NCI-H2029 (cell line): ENCODE results near the gene INHA.

Experiments
- DNase-seq: peaks from one replicate; lab custom pipeline; 2025; lab: John Stamatoyannopoulos, UW

INHA gene

GRCh38 chr2:219612577-219613286 lies 40.6 kb downstream of the INHA start:
- DNase-seq = peak; percentile 3

DNA sequence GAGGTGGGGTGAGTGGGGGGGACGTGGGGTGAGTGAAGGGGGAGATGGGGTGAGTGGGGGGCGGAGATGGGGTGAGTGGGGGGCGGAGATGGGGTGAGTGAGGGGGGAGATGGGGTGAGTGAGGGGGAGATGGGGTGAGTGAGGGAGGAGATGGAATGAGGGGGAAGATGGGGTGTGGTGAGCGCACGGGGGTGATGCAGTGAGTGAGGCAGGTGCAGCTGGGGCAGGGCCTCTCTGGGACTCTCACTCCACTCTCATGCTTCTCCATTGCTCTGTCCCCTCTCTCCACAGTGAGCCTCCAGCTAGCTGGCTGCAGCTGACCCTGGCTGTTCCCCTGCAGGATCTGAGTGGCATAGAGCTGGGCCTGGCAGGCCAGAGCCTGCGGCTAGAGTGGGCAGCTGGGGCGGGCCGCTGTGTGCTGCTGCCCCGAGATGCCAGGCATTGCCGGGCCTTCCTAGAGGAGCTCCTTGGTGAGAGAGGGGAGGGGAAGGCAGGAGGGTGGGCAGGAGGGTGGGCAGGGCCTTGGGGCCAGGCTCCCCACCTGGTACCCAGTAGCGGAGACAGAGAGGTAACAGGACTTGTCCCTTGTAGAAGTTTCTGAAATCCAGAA lies 41.5 kb downstream of the INHA start:
- DNase-seq = no peak

DNA sequence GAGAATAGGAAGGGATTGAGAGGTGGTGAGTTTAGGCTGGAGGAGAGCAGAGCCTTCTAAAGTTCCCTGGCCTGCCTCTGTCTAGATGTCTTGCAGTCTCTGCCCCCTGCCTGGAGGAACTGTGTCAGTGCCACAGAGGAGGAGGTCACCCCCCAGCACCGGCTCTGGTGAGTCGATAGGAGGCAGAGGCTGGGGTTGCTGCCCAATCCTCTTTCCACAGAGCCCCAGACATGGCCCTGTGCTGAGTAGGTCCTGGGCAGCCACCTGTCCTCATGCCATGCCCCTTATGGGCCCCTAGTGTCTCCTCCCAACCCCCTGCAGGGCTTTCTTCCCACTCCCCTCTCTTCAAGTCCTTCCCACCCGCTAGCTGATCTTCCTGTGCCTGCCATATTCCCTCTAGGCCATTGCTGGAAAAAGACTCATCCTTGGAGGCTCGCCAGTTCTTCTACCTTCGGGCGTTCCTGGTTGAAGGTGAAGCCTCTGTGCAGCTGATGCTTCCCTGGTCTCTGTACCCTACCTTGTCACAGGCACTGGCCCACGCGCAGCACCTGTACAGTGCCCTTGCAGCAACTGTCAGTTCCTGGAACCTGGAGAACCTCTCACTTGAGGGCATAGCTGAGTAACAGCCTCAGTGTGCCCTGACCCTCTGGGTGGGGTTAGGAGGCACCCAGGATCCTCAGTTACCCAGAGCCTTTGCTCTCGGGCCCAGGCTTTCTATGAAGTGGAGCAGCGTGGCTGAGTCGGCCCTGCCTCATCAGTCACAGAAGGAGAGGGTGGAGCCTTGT lies 42.2 kb downstream of the INHA start:
- no peak for DNase-seq

DNA sequence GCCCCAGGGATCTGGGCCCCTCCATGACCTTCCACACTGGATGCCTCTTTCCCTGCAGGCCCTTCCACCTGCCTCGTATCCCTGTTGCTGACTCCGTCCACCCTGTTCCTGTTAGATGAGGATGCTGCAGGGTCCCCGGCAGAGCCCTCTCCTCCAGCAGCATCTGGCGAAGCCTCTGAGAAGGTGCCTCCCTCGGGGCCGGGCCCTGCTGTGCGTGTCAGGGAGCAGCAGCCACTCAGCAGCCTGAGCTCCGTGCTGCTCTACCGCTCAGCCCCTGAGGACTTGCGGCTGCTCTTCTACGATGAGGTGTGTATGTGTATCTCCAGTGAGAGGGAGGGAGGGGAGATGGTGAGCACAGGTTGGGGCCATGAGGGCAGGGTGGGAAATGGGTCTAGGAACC lies 42.9 kb downstream of the INHA start:
- no peak for DNase-seq

DNA sequence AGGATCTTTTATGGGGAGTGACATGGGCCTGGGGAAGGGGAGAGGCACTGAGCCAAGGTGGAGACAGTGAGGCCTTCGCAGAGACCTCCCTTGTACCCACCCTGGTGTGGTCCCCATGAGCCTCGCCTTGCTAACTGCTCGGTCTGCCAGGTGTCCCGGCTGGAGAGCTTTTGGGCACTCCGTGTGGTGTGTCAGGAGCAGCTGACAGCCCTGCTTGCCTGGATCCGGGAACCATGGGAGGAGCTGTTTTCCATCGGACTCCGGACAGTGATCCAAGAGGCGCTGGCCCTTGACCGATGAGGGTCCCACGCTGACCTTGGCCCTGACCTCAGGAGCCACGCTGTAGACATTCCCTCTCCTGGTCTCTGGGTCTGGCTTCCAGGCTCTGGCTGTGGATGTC lies 43.8 kb downstream of the INHA start:
- DNase-seq = no peak

DNA sequence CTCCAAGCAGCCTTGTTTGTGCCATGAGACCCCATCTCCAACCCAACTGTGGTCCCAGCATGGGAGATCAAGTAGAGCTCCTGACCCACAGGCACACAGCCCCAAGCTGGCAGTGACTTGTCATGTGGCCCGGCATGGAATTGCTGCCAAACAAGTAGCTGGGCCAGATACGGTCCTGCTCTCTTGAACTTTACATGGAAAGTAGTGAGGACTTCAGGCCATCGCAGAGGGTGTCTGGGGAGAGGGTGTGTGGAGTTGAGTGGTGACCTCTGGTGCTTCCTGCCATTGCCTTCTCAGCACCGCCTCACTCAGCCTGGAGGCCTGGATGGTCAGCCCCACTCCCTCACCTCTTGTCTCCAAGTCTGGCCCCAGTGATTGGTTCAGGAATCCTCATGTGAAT lies 44.4 kb downstream of the INHA start:
- DNase-seq = no peak

- no peak for DNase-seq
Measured at GRCh38 chr2:219618733-219619122, 46.6 kb downstream of the INHA start.

DNA sequence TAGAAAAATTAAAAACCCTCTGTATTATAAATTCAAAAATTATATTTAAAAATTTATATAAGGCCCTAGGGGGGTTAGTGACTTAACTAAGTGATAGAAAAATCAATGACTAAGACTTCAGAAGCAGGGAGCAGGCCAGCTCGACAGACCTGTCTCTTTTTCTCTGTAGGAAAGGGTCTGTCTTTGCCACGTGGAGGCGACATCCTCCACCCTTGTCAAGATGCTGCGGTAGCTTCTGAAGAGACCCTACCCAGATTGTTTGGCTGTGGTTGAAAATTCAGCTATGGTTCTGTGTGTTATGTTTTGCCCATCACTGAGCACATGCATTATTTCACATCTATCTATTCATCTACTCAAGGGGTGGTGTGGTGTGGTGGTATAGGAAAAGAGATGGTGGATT lies 47.1 kb downstream of the INHA start:
- DNase-seq = no peak

- no peak for DNase-seq
Measured at GRCh38 chr2:219620546-219620945, 48.4 kb downstream of the INHA start.

DNA sequence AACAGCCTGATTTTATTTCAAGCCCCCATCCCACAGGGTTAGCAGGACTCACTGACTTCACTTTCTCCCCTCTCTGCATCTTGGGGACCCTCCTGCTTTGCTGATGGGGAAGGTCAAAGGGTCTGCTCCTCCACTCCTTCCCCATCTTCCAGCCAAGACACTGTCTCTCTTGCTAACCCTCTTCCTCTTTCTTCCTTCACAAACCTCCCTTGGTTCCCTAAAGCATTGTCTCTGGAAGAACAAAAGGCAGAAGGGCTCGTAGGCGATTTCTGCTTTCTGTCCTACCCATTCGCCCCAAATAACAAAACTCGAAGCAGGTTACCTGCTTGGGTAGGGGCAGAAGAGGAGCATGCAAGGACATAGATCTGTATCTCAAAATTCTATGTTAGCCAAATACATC lies 49.8 kb downstream of the INHA start:
- no peak for DNase-seq

DNA sequence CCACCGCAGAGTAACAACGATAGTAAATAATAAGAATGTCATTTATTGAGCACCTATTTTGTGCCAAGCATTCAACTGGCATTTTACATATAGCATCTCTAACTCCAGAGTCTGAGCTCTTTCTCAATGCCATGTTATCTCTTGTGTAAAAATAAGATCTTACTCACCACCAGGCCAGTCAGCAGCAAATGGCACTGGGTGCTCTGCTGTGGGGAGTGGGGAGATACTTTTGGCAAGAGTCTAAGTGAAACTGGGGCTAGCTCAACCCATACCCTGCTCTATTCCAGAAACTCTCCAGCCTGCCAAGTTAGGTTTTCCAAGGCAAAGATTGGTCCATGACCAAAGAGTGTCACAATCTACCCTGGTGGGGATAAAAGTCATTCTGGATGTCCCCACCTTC lies 50.4 kb downstream of the INHA start:
- no peak for DNase-seq

DNA sequence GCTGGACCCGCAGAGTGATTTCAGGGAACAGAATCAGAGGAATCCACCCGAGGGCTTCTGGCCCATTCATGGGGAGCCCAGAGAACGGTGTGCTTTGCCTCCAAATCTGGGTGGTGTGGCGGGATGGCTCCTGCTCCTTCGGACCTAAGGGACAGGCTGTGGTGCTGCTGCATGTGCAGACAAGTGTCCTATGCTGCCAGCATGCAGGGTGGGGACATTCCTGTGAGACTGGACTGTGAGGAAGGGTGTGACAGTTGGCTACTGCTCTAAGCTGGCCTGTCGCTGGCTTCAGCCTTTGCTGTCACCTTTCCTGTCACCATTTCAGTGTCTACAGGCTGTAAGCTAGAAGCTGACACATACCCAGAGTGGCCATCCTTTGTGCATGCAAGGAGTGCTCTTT lies 52.5 kb downstream of the INHA start:
- no peak for DNase-seq

DNA sequence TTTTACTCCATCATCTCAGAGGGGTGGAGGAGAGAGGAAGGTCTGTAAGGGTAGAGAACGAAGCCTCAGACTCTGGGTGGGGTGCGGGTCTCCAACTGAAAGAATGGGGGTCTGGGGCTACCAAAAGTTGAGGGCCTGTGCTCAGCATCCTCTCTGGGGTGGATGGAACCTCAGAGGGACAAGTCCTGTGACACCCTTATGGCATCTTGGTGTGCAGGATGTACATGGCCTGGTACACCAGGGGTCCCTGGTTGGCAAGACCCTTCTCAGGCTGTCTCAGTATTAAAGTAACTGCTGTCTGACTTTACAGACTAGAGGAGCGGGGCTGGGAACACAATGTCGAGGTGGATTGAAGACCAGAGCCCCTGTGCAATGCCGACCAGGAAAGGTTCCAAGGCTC lies 53.1 kb downstream of the INHA start:
- no peak for DNase-seq
